ENCODE measurements around the gene LAPTM4A. TPM values are rescaled to one million over a fixed set of nuclear protein-coding genes. Genes with fewer than 3 reads are reported as not detected.

LAPTM4A gene
- total RNA-seq, 4 donors from 2014 or later: 126 to 309 (median 263) TPM

DNA sequence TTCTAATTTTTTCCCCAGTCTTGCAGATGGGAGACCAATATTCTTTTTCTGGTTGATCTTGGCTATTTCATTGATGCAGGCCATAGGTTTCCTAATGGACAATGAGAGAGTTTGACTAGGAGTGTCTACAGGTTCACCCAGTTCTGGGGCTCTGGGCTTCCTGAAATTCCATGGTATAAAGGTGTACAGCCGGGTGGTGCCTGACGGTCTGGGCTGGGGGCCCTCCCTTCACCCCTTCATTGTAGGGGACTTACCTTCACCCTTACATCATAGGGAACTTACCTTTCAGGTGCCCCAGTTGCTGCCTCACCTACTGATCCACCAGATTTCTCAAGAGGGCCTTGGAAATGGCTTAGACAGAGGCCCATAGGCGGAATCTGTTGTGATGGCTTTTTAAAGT is 13.0 kb upstream of the LAPTM4A start:
- no peak for TF ChIP-seq CTCF (IDR thresholded peaks at IDR 0.05; ENCODE audit: low read depth)

DNA sequence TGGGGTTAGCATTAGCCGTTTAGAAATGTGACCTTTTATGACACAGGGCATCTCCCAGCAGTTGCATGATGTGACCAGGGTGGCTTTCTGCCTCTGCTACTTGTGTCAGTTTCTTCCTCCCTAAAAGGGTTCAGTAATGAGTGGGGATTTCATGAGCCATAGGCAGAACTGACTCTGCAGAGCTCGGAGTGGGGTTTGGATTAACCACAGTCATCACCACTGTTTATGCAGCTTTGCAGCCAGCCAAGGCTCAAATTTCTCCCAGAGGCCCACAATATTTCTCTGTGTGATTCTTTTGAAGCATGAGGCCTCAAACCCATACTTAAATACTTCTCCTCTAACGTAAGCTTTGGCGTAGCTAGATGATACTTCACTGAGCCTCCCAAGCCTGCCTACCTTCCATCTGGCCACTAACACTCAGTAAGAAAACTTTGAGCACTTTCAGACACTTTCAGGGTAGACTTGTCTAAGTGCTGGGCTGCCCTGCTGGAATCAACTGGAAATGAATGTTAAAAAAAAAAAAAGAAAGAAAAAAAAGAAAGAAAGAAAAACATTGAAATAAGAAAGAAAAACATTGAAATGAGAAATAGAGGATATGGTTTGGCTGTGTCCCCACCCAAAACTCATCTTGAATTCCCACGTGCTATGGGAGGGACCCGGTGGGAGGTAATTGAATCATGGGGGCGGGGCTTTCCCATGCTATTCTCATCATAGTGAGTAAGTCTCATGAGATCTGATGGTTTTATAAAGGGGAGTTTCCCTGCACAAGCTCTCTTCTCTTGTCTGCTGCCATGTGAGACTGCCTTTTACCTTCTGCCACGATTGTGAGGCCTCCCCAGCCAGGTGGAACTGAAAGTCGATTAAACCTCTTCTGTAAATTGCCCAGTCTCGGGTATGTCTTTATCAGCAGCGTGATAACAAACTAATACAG is 11.5 kb upstream of the LAPTM4A start:
- no peak for TF ChIP-seq CTCF (IDR thresholded peaks at IDR 0.05; ENCODE audit: low read depth)

GRCh38 chr2:20061940-20062339 is 10.5 kb upstream of the LAPTM4A start:
- no peak for TF ChIP-seq CTCF (IDR thresholded peaks at IDR 0.05; ENCODE audit: low read depth)

DNA sequence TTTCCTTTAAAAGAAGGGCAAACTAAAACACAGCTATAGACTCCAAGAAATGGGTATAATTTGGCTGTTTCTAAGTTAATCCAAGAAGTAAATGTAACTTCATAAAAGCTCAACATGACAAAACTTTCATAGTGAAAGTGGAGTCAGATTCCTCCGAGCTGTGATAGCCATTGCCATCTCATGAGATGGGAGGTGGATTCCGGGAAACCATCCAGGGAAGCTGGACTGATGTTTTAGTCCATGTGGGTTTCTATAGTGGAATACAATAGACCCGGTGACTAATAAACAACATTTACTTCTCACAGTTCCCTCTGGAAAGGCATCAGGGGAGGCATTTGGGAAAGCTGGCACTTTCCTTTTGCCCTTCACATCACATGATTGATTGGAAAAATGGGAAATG is 10.0 kb upstream of the LAPTM4A start:
- TF ChIP-seq CTCF (IDR thresholded peaks at IDR 0.05; ENCODE audit: low read depth): no peak

DNA sequence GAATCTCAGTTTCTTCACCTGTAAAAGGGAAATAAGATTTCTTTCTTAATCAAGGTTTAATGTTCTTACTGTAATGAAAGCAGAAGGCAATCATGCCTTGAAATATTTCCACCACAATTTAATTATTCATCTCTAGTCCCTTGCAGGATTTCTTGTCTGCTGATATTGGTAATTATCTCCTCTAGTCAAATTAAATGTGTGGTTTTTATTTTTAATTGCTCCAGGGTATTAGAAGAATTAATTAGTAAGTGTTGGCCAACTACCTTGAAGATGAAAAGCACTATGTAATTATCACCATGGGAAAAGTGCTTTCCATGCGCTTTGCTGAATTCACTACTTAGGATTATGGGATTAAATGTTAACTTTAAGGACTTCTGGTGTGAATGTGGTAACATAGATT is 8.7 kb upstream of the LAPTM4A start:
- no peak for TF ChIP-seq CTCF (IDR thresholded peaks at IDR 0.05; ENCODE audit: low read depth)

DNA sequence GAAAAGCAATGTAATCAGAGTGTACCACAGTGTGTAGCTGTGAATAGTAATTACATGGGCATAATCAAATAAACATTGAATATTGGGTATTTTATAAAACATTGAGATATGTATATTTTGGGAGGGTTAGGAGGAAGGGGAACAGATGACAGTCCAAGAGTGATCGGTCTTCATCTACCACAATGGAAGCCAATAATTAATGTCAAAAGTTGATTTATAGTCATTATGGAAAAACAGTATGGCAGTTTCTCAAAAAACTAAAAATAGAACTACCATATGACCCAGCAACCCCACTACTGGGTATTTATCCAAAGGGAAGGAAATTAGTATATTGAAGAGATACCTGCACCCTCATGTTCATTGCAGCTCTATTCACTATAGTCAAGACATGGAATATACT is 5.8 kb upstream of the LAPTM4A start:
- no peak for TF ChIP-seq CTCF (IDR thresholded peaks at IDR 0.05; ENCODE audit: low read depth)

DNA sequence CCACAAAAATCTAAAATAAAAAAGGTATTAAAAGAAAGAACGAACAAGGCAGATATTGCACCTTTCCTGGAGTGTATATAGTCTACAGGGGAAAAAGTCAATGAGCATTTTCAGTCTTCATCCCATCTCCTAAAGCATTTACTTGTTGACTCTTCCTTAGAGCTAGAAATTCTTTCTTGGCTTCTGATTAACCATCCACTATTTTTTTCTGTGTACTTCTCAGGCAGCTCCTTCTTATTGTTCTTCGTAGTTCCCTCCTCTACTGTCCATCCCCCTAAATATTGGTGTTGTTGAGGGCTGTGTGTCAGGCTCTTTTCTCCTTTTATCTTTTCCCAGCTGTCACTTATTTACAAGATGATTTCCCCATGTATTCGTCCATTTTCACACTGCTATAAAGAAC is 3.5 kb upstream of the LAPTM4A start:
- TF ChIP-seq CTCF (IDR thresholded peaks at IDR 0.05; ENCODE audit: low read depth): no peak
